Measurements from ENCODE around the gene MCIDAS. TPM values are rescaled to one million over a fixed set of nuclear protein-coding genes. Genes with fewer than 3 reads are reported as not detected.

The MCIDAS gene
- total and polyA plus RNA-seq, 8 donors: 0.53 to 4.6 (median 1.8) TPM; not detected in 3

DNA sequence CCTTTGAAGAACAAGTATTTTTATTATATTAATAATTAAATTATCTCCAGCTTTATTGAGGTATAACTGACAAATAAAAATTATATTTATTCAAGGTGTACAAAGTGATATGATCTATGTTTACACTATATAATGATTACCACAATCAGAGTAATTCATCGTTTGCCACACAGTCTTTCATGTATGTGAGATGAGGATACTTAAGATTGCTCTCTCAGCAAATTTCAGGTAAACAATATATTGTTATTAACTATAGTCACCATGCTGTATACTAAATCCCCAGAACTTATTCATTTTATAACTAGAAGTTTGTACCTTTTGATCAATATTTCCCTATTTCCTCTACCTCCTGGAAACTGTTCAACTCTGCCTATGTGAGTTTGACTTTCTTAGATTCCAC is 22.9 kb upstream of the MCIDAS start:
- Histone ChIP-seq H3K4me3 (no peak overlapping the region), H3K9me3 (peaks cover 0 to 13% (median 9%) of the 10 kb centered on the region in 4 donors), H3K36me3 (peaks cover 6 to 13% (median 10%) of the 10 kb centered on the region in 4 donors), H3K27ac (no peak overlapping the region), H3K27me3 (no peaks in the 10 kb centered on the region), H3K4me1 (no peaks in the 10 kb centered on the region)
- no peak for DNase-seq
- WGBS, 5 donors: 33 to 62% (median 46%) methylated on average over 1 of the region's 1 CpG
- intact Hi-C loops (cut with DNase I; ENCODE audit: low total_unique reads): no loop called here
- TF ChIP-seq EP300 (IDR thresholded peaks at IDR 0.05) (no peak), POLR2AphosphoS5 (IDR thresholded peaks at IDR 0.05) (no peak), POLR2A (IDR thresholded peaks at IDR 0.05) (no peak)
- TF ChIP-seq, protein P1, sequence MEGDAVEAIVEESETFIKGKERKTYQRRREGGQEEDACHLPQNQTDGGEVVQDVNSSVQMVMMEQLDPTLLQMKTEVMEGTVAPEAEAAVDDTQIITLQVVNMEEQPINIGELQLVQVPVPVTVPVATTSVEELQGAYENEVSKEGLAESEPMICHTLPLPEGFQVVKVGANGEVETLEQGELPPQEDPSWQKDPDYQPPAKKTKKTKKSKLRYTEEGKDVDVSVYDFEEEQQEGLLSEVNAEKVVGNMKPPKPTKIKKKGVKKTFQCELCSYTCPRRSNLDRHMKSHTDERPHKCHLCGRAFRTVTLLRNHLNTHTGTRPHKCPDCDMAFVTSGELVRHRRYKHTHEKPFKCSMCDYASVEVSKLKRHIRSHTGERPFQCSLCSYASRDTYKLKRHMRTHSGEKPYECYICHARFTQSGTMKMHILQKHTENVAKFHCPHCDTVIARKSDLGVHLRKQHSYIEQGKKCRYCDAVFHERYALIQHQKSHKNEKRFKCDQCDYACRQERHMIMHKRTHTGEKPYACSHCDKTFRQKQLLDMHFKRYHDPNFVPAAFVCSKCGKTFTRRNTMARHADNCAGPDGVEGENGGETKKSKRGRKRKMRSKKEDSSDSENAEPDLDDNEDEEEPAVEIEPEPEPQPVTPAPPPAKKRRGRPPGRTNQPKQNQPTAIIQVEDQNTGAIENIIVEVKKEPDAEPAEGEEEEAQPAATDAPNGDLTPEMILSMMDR (IDR thresholded peaks at IDR 0.05): no peak

GRCh38 chr5:55241746-55242145 is 14.6 kb upstream of the MCIDAS start:
- no peak for TF ChIP-seq EP300 (IDR thresholded peaks at IDR 0.05)
- no peak for TF ChIP-seq POLR2AphosphoS5 (IDR thresholded peaks at IDR 0.05)
- no peak for TF ChIP-seq POLR2A (IDR thresholded peaks at IDR 0.05)
- TF ChIP-seq, protein P1 (IDR thresholded peaks at IDR 0.05): no peak
- no peaks in the 10 kb centered on the region for H3K9me3 ChIP-seq
- H3K36me3 ChIP-seq: no peaks in the 10 kb centered on the region
- whole genome bisulfite sequencing, 5 donors: 28 to 52% (median 32%) methylated on average over 4 of the region's 4 CpGs
- H3K27me3 ChIP-seq: peaks cover 0 to 22% (median 0%) of the 10 kb centered on the region in 3 donors
- DNase-seq: peak; percentile 65 to 68
- no peak overlapping the region for H3K4me3 ChIP-seq
- intact Hi-C loops (cut with DNase I; ENCODE audit: low total_unique reads): no loop called here
- no peak overlapping the region for H3K27ac ChIP-seq
- peaks cover 0 to 9% (median 0%) of the 10 kb centered on the region in 4 donors for H3K4me1 ChIP-seq

DNA sequence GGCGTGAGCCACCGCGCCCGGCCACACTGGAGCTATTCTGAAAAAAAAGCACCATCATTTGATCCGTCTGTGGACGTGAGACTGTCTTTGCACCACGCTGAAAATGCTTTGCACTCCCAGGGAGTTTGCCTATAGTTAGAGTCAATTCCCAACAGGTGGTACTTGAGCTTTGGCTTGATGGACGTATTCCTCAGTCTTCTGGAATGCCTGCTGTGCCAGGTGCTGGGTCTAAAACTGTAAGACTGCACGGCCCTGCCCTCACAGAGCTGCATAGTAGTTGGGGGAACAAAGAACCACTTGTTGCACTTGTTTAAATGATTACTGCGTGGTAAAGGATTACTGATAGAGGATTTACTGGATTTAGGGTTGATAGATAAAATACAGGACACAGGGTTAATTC is 9.7 kb upstream of the MCIDAS start:
- H3K27me3 ChIP-seq: peaks cover 11 to 71% (median 31%) of the 10 kb centered on the region in 3 donors
- intact Hi-C loops (cut with DNase I; ENCODE audit: low total_unique reads): loop anchor here (10.0 kb wide), 1 partner anchor 62 kb away; the partner anchor contains the start of gene CDC20B

GRCh38 chr5:55234121-55234700 is 7.1 kb upstream of the MCIDAS start:
- TF ChIP-seq, protein P1 (IDR thresholded peaks at IDR 0.05): no peak
- TF ChIP-seq POLR2A (IDR thresholded peaks at IDR 0.05) (no peak), EP300 (IDR thresholded peaks at IDR 0.05) (no peak), POLR2AphosphoS5 (IDR thresholded peaks at IDR 0.05) (no peak)
- H3K36me3 ChIP-seq: no peaks in the 10 kb centered on the region
- H3K9me3 ChIP-seq: no peaks in the 10 kb centered on the region
- DNase-seq: peak; percentile 58 to 63
- peak overlapping the region; percentile 54 to 78 (median 55) for H3K4me3 ChIP-seq
- H3K27me3 ChIP-seq: peaks cover 20 to 83% (median 56%) of the 10 kb centered on the region in 3 donors
- peak overlapping the region; percentile 82 to 93 (median 86) for H3K27ac ChIP-seq
- H3K4me1 ChIP-seq: peaks cover 31 to 46% (median 43%) of the 10 kb centered on the region in 4 donors
- intact Hi-C loops (cut with DNase I; ENCODE audit: low total_unique reads): loop anchor here (10.0 kb wide), 1 partner anchor 59 kb away; the partner anchor contains the start of gene CDC20B
- WGBS, 5 donors: 4 to 7% (median 6%) methylated on average over 28 to 31 of the region's 31 CpGs

More for the DNA sequence above, 9.7 kb upstream of the MCIDAS start:
- Histone ChIP-seq H3K27ac (no peak overlapping the region), H3K4me1 (peaks cover 19 to 35% (median 33%) of the 10 kb centered on the region in 4 donors), H3K4me3 (no peak overlapping the region), H3K9me3 (no peaks in the 10 kb centered on the region), H3K36me3 (no peaks in the 10 kb centered on the region)
- DNase-seq: no peak
- 72 to 80% (median 74%) methylated on average over 10 of the region's 10 CpGs for WGBS, 5 donors
- TF ChIP-seq POLR2A (IDR thresholded peaks at IDR 0.05) (no peak), POLR2AphosphoS5 (IDR thresholded peaks at IDR 0.05) (no peak)

Measured in stomach (tissue), 9 donors.